Heart left ventricle (tissue), 16 donors: Measurements from ENCODE around the gene GPC3. TPM values are rescaled to one million over a fixed set of nuclear protein-coding genes. Genes with fewer than 3 reads are reported as not detected.

Experiments used
- ATAC-seq, 4 donors: fragments of 200-7000 bp; cut with Tn5 transposase; one replicate each; pipeline ENCODE4 v1.9.1; 2020 to 2022; ENCODE audit warnings: moderate library complexity in 4 of 4, mild to moderate bottlenecking in 3 of 4, moderate number of reproducible peaks in 1 of 4
- DNase-seq, 5 donors: peaks; one replicate each; pipeline ENCODE4 v3.0.0-alpha.2; 2020
- H3K27ac ChIP-seq, 12 donors: fragments of 200-600 bp; sonication (generic) in 4 of 12; one replicate each; pipeline versions ENCODE4 v1.5.0 to v1.8.0; 2016 to 2022; ENCODE audit warnings: mild to moderate bottlenecking in 2 of 12
- H3K27me3 ChIP-seq, 9 donors: fragments of 200-600 bp; sonication (generic) in 2 of 9; one replicate each; pipeline versions ENCODE4 v1.5.1 to v1.8.0; 2016 to 2022; ENCODE audit warnings: mild to moderate bottlenecking in 3 of 9
- H3K36me3 ChIP-seq, 9 donors: fragments of 200-600 bp; sonication (generic) in 2 of 9; one replicate each; pipeline versions ENCODE4 v1.5.0 to v1.8.0; 2018 to 2022; ENCODE audit warnings: mild to moderate bottlenecking in 2 of 9
- H3K4me1 ChIP-seq, 12 donors: fragments of 200-600 bp; sonication (generic) in 4 of 12; one replicate each; pipeline versions ENCODE4 v1.5.0 to v1.8.0; 2016 to 2022; ENCODE audit warnings: mild to moderate bottlenecking in 3 of 12
- H3K4me3 ChIP-seq, 12 donors: fragments of 200-600 bp; sonication (generic) in 4 of 12; one replicate each; pipeline versions ENCODE4 v1.5.0 to v1.8.0; 2017 to 2022; ENCODE audit warnings: mild to moderate bottlenecking in 9 of 12, moderate library complexity in 4 of 12
- H3K9me3 ChIP-seq, 12 donors: fragments of 200-600 bp; sonication (generic) in 4 of 12; one replicate each; pipeline versions ENCODE4 v1.5.0 to v1.8.0; 2016 to 2022; ENCODE audit warnings: mild to moderate bottlenecking in 1 of 12
- CTCF ChIP-seq, 12 donors: fragments of 200-600 bp; sonication (generic) in 4 of 12; IDR thresholded peaks; one replicate each; pipeline versions ENCODE4 v1.5.0 to v1.8.0; 2018 to 2022; ENCODE audit warnings: antibody characterized with exemption in 12 of 12, mild to moderate bottlenecking in 5 of 12
- POLR2A ChIP-seq, 2 donors: fragments of 450-650 bp; IDR thresholded peaks; one replicate each; pipeline ENCODE4 v1.6.1; 2017; ENCODE audit warnings: antibody characterized with exemption in 2 of 2, mild to moderate bottlenecking in 2 of 2, moderate library complexity in 2 of 2
- WGBS, 4 donors: extraction: QIAGEN DNeasy Blood & Tissue Kit in 2 of 4; methylation state at CpG; one replicate each; pipeline versions ENCODE4 v1.1.5 to v1.1.7; 2013 to 2018; 5-methylcytosine and 5-hydroxymethylcytosine counted together
- intact Hi-C, 10 donors: fragments of 100-400 bp; cut with DNase I; formaldehyde crosslinking; loops; one replicate each; pipeline versions ENCODE4 v1.11.1 to v1.14.2; 2022
- polyA plus RNA-seq, 2 donors: library from polyadenylated mRNA; stranded (reverse); fragments of 200-250 nt; gene quantifications; one replicate each; pipeline ENCODE4 v1.2.3, GENCODE V29; 2013
- total RNA-seq, 9 donors: library from RNA; depleted of rRNA in 2 of 9; stranded (reverse); fragments of >200 nt in 2 of 9; fragmentation: NEBNext Ultra II Directional in 3 of 9; extraction: Animal tissue kit (Norgen Biotek cat#: 25700) in 3 of 9; gene quantifications; one replicate each; pipeline versions ENCODE4 v1.1.0 to v1.2.4, GENCODE V29; 2016 to 2023
- donor health status: ischemic (EF 13 %, LVEDD 7.1; RV severe dilation, severe dysfunction).
- donor health status: healthy with polysubstance abuse.
- donor health status: DM: no; HTN: yes; CAD: no.
- donor health status: DM: no; HTN: no; CAD: no.
- donor health status: ischemic (EF 25% LVEDD 6.9; RV normal size, moderate dysfunction).
- donor health status: ischemic (EF 25% LVEDD 5.7; RV mildly dilated, moderate dysfunction).
- donor health status: healthy.
- donor health status: DM: yes; HTN: yes; CAD: no.
- donor health status: ischemic (EF 35%, LVEDD 5.7; RV mildly dilated, moderate dysfunction).
- donor health status: nonischemic (EF 11% LVEDD 7.7; RV severe dilation, severe dysfunction).
- donor health status: DM: yes; HTN: yes; CAD: no.
- donor health status: PGD.
- donor health status: ischemic (EF 29% LVEDD 5.4; RV normal size, mild dysfunction).
- donor health status: nonischemic (EF 23%, LVEDD 6.1; RV moderate dilation, normal function).

The GPC3 gene
- total and polyA plus RNA-seq, 11 donors, result 0.19 to 16.9 (median 2.8) TPM

DNA sequence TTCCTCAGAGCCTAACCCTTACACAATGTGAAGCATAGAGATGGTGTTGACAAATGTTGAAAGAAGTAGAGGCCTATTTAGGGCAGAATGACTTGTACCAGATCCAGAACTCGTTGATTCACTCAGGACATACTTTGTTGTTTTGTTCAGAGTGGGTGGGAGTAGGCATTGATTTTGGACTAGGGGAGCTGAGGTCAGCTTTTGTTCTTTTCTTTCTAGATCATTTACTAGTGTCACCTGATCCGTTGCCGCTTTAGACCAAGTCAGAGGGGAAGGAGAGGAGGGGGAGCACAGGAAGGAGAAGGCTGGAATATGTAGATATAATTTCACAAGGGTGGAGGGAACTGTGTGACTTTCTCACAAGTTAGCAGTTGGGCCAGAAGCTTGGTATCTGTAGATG, 287.7 kb downstream of the GPC3 start:
- Histone ChIP-seq H3K36me3 (no peaks in the 10 kb centered on the region), H3K4me1 (no peaks in the 10 kb centered on the region), H3K27ac (no peak overlapping the region), H3K27me3 (peaks cover 0 to 38% (median 0%) of the 10 kb centered on the region in 9 donors), H3K4me3 (no peak overlapping the region), H3K9me3 (no peaks in the 10 kb centered on the region)
- whole genome bisulfite sequencing, 4 donors, result 34 to 52% (median 44%) methylated on average over 3 of the region's 3 CpGs
- TF ChIP-seq CTCF (IDR thresholded peaks at IDR 0.05) (no peak), POLR2A (IDR thresholded peaks at IDR 0.05) (no peak)
- intact Hi-C loops, result no loop called here
- no peak for ATAC-seq
- no peak for DNase-seq

- ATAC-seq (no peak), DNase-seq (no peak)
- H3K4me3 ChIP-seq, result no peak overlapping the region
- H3K27ac ChIP-seq, result no peak overlapping the region
- no peaks in the 10 kb centered on the region for H3K9me3 ChIP-seq
- no peaks in the 10 kb centered on the region for H3K4me1 ChIP-seq
- TF ChIP-seq CTCF (IDR thresholded peaks at IDR 0.05) (no peak), POLR2A (IDR thresholded peaks at IDR 0.05) (no peak)
- intact Hi-C loops, result no loop called here
- H3K36me3 ChIP-seq, result no peaks in the 10 kb centered on the region
- H3K27me3 ChIP-seq, result peaks cover 0 to 8% (median 0%) of the 10 kb centered on the region in 9 donors
- WGBS, 4 donors, result 81 to 100% (median 95%) methylated on average over 1 of the region's 1 CpG
Observed at GRCh38 chrX:133689997-133690599, 295.3 kb downstream of the GPC3 start.

DNA sequence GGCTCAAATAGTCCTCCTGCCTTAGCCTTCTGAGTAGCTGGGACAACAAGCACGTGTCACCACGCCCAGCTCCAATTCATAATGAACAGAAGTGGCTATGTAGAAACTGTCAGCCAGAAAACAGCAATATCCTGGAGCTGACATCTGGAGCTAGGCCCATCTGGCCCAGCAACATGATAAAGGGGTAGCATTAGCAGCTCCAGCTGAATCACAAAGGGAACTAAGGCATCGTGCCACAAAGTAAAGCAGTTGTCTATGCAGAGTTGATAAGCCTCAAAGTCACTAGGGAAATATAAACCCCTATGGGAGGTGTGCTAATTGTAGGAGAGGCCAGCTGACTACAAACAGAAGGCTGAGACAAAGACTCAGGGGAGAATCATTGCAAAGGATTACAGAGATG, 299.6 kb downstream of the GPC3 start:
- 23 to 44% (median 35%) methylated on average over 3 of the region's 3 CpGs for WGBS, 4 donors
- no peak overlapping the region for H3K27ac ChIP-seq
- no peak overlapping the region for H3K4me3 ChIP-seq
- DNase-seq (no peak), ATAC-seq (no peak)
- H3K27me3 ChIP-seq, result peaks cover 0 to 10% (median 0%) of the 10 kb centered on the region in 9 donors
- no peak for TF ChIP-seq POLR2A (IDR thresholded peaks at IDR 0.05)
- TF ChIP-seq CTCF (IDR thresholded peaks at IDR 0.05), result no peak
- H3K4me1 ChIP-seq, result no peaks in the 10 kb centered on the region
- H3K36me3 ChIP-seq, result no peaks in the 10 kb centered on the region
- H3K9me3 ChIP-seq, result no peaks in the 10 kb centered on the region
- intact Hi-C loops, result no loop called here

- TF ChIP-seq POLR2A (IDR thresholded peaks at IDR 0.05) (no peak), CTCF (IDR thresholded peaks at IDR 0.05) (no peak)
- no peaks in the 10 kb centered on the region for H3K9me3 ChIP-seq
- no peaks in the 10 kb centered on the region for H3K36me3 ChIP-seq
- H3K4me3 ChIP-seq, result no peak overlapping the region
- H3K27me3 ChIP-seq, result peaks cover 0 to 36% (median 0%) of the 10 kb centered on the region in 9 donors
- H3K27ac ChIP-seq, result no peak overlapping the region
- intact Hi-C loops, result no loop called here
- no peaks in the 10 kb centered on the region for H3K4me1 ChIP-seq
- 65 to 79% (median 77%) methylated on average over 6 of the region's 6 CpGs for WGBS, 4 donors
- ATAC-seq, result no peak
- no peak for DNase-seq
Observed at GRCh38 chrX:133681897-133682296, 303.5 kb downstream of the GPC3 start.
